Mesendoderm (in vitro differentiated cells): Measurements from ENCODE around the gene PRKAR1B.

Experiments
- DNase-seq: peaks from one replicate; pipeline ENCODE4 v3.0.0; 2013
- H2AK5ac ChIP-seq: 2 replicates; pipeline ENCODE4 v1.6.1; 2013; ENCODE audit warnings: low read length, inconsistent platforms
- H2BK120ac ChIP-seq: 2 replicates; pipeline ENCODE4 v1.6.1; 2013; ENCODE audit warnings: low read depth, mild to moderate bottlenecking, low read length, moderate library complexity, mixed read lengths
- H2BK15ac ChIP-seq: replicated peaks from 2 replicates; pipeline ENCODE4 v1.6.1; 2013; ENCODE audit warnings: low read depth, mild to moderate bottlenecking, moderate library complexity
- H2BK5ac ChIP-seq: 2 replicates; pipeline ENCODE4 v1.6.1; 2013; ENCODE audit warnings: low read length, inconsistent platforms
- H3K18ac ChIP-seq: 2 replicates; pipeline ENCODE4 v1.6.1; 2013; ENCODE audit warnings: mild to moderate bottlenecking, low read length, mixed read lengths
- H3K23ac ChIP-seq: one replicate; pipeline ENCODE4 v1.6.1; 2013; ENCODE audit warnings: low read length
- H3K27ac ChIP-seq: 2 replicates; pipeline ENCODE4 v1.5.1; 2013; ENCODE audit warnings: low read depth, mild to moderate bottlenecking, inconsistent platforms, low read length, moderate library complexity
- H3K27me3 ChIP-seq: 2 replicates; pipeline ENCODE4 v1.6.1; 2013; ENCODE audit warnings: low read length, control low read depth, mild to moderate bottlenecking, inconsistent platforms; ENCODE audit not compliant: insufficient read depth, poor library complexity
- H3K36me3 ChIP-seq: 2 replicates; pipeline ENCODE4 v1.6.1; 2013; ENCODE audit warnings: low read length, inconsistent platforms; ENCODE audit not compliant: control insufficient read depth, insufficient read depth
- H3K4ac ChIP-seq: one replicate; pipeline ENCODE4 v1.6.1; 2013; ENCODE audit warnings: low read depth, mild to moderate bottlenecking, low read length, moderate library complexity
- H3K4me1 ChIP-seq: 2 replicates; pipeline ENCODE4 v1.6.1; 2013; ENCODE audit warnings: low read depth, low read length, inconsistent platforms; ENCODE audit not compliant: control insufficient read depth
- H3K4me2 ChIP-seq: 2 replicates; pipeline ENCODE4 v1.6.1; 2013; ENCODE audit warnings: low read length
- H3K4me3 ChIP-seq: 2 replicates; pipeline ENCODE4 v1.5.1; 2013; ENCODE audit warnings: mild to moderate bottlenecking, low read length
- H3K56ac ChIP-seq: one replicate; pipeline ENCODE4 v1.6.1; 2013; ENCODE audit warnings: low read length
- H3K79me1 ChIP-seq: 2 replicates; pipeline ENCODE4 v1.6.1; 2013; ENCODE audit warnings: low read length, inconsistent platforms
- H3K79me2 ChIP-seq: 2 replicates; pipeline ENCODE4 v1.6.1; 2013; ENCODE audit warnings: mild to moderate bottlenecking, low read length; ENCODE audit not compliant: control insufficient read depth, insufficient read depth
- H3K9ac ChIP-seq: 2 replicates; pipeline ENCODE4 v1.6.1; 2013; ENCODE audit warnings: low read length, inconsistent platforms
- H4K5ac ChIP-seq: one replicate; pipeline ENCODE4 v1.6.1; 2013; ENCODE audit warnings: low read length
- H4K8ac ChIP-seq: one replicate; pipeline ENCODE4 v1.6.1; 2013; ENCODE audit warnings: low read depth, mild to moderate bottlenecking, control low read depth, low read length, moderate library complexity
- WGBS: extraction: QIAGEN DNeasy Blood & Tissue Kit; methylation state at CpG from one replicate; pipeline ENCODE4 v1.1.7; 2013; ENCODE audit warnings: low lambda C conversion rate, missing lambda C conversion rate; ENCODE audit not compliant: insufficient coverage; ENCODE audit errors: extremely low coverage; 5-methylcytosine and 5-hydroxymethylcytosine counted together

Gene PRKAR1B

GRCh38 chr7:672891-673290 is 54.2 kb downstream of the PRKAR1B start:
- no peak for DNase-seq
- no peaks in the 10 kb centered on the region for H3K79me2 ChIP-seq
- H4K8ac ChIP-seq: no peak overlapping the region
- H3K27me3 ChIP-seq: no peaks in the 10 kb centered on the region
- H3K23ac ChIP-seq: no peak overlapping the region
- no peaks in the 10 kb centered on the region for H3K79me1 ChIP-seq
- no peak overlapping the region for H3K9ac ChIP-seq
- H3K4me1 ChIP-seq: no peaks in the 10 kb centered on the region
- no peak overlapping the region for H2BK120ac ChIP-seq
- H3K4ac ChIP-seq: no peak overlapping the region
- no peak overlapping the region for H3K18ac ChIP-seq
- no peak overlapping the region for H3K27ac ChIP-seq
- no peak overlapping the region for H3K4me2 ChIP-seq
- no CpG with 5 or more reads among the region's 8 CpGs for WGBS
- H2AK5ac ChIP-seq: no peak overlapping the region
- H3K56ac ChIP-seq: no peak overlapping the region
- no peak overlapping the region for H2BK15ac ChIP-seq
- H2BK5ac ChIP-seq: no peak overlapping the region
- H3K4me3 ChIP-seq: no peak overlapping the region
- no peaks in the 10 kb centered on the region for H3K36me3 ChIP-seq
- no peak overlapping the region for H4K5ac ChIP-seq

- Histone ChIP-seq H3K4me3 (no peak overlapping the region), H3K4ac (no peak overlapping the region), H2BK5ac (no peak overlapping the region), H3K27me3 (no peaks in the 10 kb centered on the region), H3K23ac (no peak overlapping the region), H3K79me1 (no peaks in the 10 kb centered on the region), H4K5ac (no peak overlapping the region), H3K27ac (no peak overlapping the region), H3K18ac (no peak overlapping the region), H2BK15ac (no peak overlapping the region), H2AK5ac (no peak overlapping the region), H3K4me2 (no peak overlapping the region), H4K8ac (no peak overlapping the region), H3K79me2 (no peaks in the 10 kb centered on the region), H3K36me3 (no peaks in the 10 kb centered on the region), H3K9ac (no peak overlapping the region), H3K4me1 (no peaks in the 10 kb centered on the region), H2BK120ac (no peak overlapping the region), H3K56ac (no peak overlapping the region)
- no CpG with 5 or more reads among the region's 10 CpGs for WGBS
- DNase-seq: no peak
Observed at GRCh38 chr7:671415-672042, 55.6 kb downstream of the PRKAR1B start.

GRCh38 chr7:670501-671390 is 56.3 kb downstream of the PRKAR1B start:
- Histone ChIP-seq H4K5ac (no peak overlapping the region), H2BK15ac (no peak overlapping the region), H3K27ac (no peak overlapping the region), H3K4ac (no peak overlapping the region), H3K36me3 (no peaks in the 10 kb centered on the region), H3K4me3 (no peak overlapping the region), H2AK5ac (no peak overlapping the region), H3K18ac (no peak overlapping the region), H3K79me1 (no peaks in the 10 kb centered on the region), H3K56ac (no peak overlapping the region), H3K23ac (no peak overlapping the region), H3K9ac (no peak overlapping the region), H2BK120ac (no peak overlapping the region), H3K4me2 (no peak overlapping the region), H3K27me3 (no peaks in the 10 kb centered on the region), H4K8ac (no peak overlapping the region), H2BK5ac (no peak overlapping the region), H3K79me2 (no peaks in the 10 kb centered on the region), H3K4me1 (no peaks in the 10 kb centered on the region)
- DNase-seq: no peak
- WGBS: no CpG with 5 or more reads among the region's 54 CpGs

DNA sequence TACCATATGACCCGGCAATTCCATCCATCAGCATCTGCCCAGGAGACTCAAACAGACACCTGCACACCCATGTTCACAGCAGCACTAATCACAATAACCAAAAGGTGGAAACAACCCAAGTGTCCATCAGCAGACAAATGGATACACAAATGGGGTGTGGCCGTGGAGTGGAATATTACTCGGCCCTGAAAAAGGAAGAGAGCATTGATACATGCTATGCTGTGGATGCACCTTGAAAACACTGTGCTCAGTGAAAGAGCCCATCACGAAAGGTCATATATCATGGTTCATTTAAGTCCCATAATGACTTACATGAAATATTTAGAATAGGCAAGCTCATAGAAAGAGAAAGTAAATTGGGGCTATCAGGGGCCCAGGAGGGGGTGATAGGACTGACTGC is 58.1 kb downstream of the PRKAR1B start:
- no peak overlapping the region for H3K23ac ChIP-seq
- H3K4me3 ChIP-seq: no peak overlapping the region
- no peak overlapping the region for H3K4ac ChIP-seq
- H2BK15ac ChIP-seq: no peak overlapping the region
- no peak overlapping the region for H4K5ac ChIP-seq
- no peaks in the 10 kb centered on the region for H3K36me3 ChIP-seq
- H3K79me1 ChIP-seq: no peaks in the 10 kb centered on the region
- no peak for DNase-seq
- H3K27ac ChIP-seq: no peak overlapping the region
- no peak overlapping the region for H3K9ac ChIP-seq
- no peak overlapping the region for H2BK120ac ChIP-seq
- H4K8ac ChIP-seq: no peak overlapping the region
- no peaks in the 10 kb centered on the region for H3K27me3 ChIP-seq
- no CpG with 5 or more reads among the region's 4 CpGs for WGBS
- H3K4me1 ChIP-seq: no peaks in the 10 kb centered on the region
- H3K4me2 ChIP-seq: no peak overlapping the region
- H3K79me2 ChIP-seq: no peaks in the 10 kb centered on the region
- no peak overlapping the region for H3K18ac ChIP-seq
- H2AK5ac ChIP-seq: no peak overlapping the region
- no peak overlapping the region for H3K56ac ChIP-seq
- no peak overlapping the region for H2BK5ac ChIP-seq

DNA sequence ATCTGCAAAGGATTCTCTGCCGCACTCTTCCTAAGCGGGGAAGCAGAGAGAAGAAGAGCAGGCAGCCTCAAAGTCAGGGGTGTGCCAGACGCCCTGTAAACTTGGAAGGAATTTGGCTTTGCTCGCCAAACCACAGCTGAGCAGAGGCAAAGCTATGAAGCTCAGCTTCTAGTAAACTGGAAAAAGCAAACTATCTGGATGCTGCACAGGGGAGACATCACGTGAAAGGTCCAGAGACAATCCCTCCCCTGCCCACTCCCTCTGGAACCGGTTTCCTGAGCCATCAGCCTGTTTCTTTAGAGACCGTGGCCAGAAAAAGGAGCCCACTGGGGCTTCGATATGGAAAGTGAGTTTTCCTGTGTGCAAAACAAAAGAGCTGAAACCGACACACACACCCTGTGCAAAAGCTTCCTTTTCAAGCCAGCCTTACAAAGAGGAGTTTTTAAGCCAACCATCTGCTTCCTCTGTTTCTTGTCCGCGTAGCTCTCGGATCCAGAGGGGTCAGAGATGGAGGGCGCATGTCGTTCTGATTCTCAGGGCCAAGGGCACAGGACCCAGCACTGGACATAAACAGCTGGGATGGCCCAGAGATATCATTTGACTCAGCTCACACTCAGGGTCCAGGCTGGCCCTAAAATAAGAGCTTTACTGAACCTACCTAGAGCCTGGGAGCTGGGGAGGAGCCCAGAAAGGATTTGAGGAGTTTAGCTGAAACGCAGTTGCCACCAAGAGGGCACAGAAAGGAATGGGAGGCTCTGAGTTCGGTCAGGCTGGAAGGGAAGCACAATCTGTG is 58.7 kb downstream of the PRKAR1B start:
- H3K79me2 ChIP-seq: no peaks in the 10 kb centered on the region
- no CpG with 5 or more reads among the region's 16 CpGs for WGBS
- H3K23ac ChIP-seq: no peak overlapping the region
- H3K36me3 ChIP-seq: no peaks in the 10 kb centered on the region
- DNase-seq: no peak
- H3K18ac ChIP-seq: no peak overlapping the region
- no peak overlapping the region for H3K4me2 ChIP-seq
- no peak overlapping the region for H2BK15ac ChIP-seq
- H3K4ac ChIP-seq: no peak overlapping the region
- H2BK5ac ChIP-seq: no peak overlapping the region
- H3K27ac ChIP-seq: no peak overlapping the region
- H3K4me3 ChIP-seq: no peak overlapping the region
- H3K56ac ChIP-seq: no peak overlapping the region
- H2BK120ac ChIP-seq: no peak overlapping the region
- no peak overlapping the region for H4K5ac ChIP-seq
- H3K79me1 ChIP-seq: no peaks in the 10 kb centered on the region
- no peaks in the 10 kb centered on the region for H3K4me1 ChIP-seq
- H4K8ac ChIP-seq: no peak overlapping the region
- no peak overlapping the region for H3K9ac ChIP-seq
- no peak overlapping the region for H2AK5ac ChIP-seq
- no peaks in the 10 kb centered on the region for H3K27me3 ChIP-seq
